ENCODE measurements around the gene CTNNBIP1.

Gene CTNNBIP1

GRCh38 chr1:9901148-9902059 lies 8.7 kb downstream of the CTNNBIP1 start:
- Histone ChIP-seq H3K4me3 (ENCODE audit: low read depth in 1 of 2, low read length in 2 of 2) (no peak overlapping the region), H3K27me3 (ENCODE audit: insufficient read depth, low read length, poor library complexity) (no peaks in the 10 kb centered on the region), H2AFZ (ENCODE audit: low read depth, low read length) (no peak overlapping the region), H3K9ac (ENCODE audit: low read depth, low read length) (no peak overlapping the region), H3K79me2 (ENCODE audit: insufficient read depth, low read length) (no peaks in the 10 kb centered on the region; the same call in 1 of the 2 replicates), H3K4me2 (ENCODE audit: insufficient read depth, low read length) (no peak overlapping the region), H3K36me3 (ENCODE audit: insufficient read depth, low read length) (no peaks in the 10 kb centered on the region), H3K4me1 (ENCODE audit: insufficient read depth, low read length) (no peaks in the 10 kb centered on the region), H3K27ac (ENCODE audit: low read length) (no peak overlapping the region), H3K9me3 (ENCODE audit: insufficient read depth, low read length, severe bottlenecking) (no peaks in the 10 kb centered on the region), H4K20me1 (ENCODE audit: insufficient read depth, low read length) (peaks cover under 1% of the 10 kb centered on the region; the same call in 1 of the 2 replicates)
- no peak for TF ChIP-seq EZH2 (IDR thresholded peaks at IDR 0.05; ENCODE audit: borderline replicate concordance, low read depth, low read length, severe bottlenecking)
- TF ChIP-seq CTCF (IDR thresholded peaks at IDR 0.05; ENCODE audit: borderline replicate concordance, extremely low read depth, low read length, poor library complexity, severe bottlenecking), result no peak
- no peak for DNase-seq
- ATAC-seq (ENCODE audit: insufficient read depth, low read depth), result no peak

- Histone ChIP-seq H3K79me2 (ENCODE audit: insufficient read depth, low read length) (no peaks in the 10 kb centered on the region; the same call in 1 of the 2 replicates), H3K4me2 (ENCODE audit: insufficient read depth, low read length) (no peak overlapping the region), H4K20me1 (ENCODE audit: insufficient read depth, low read length) (no peaks in the 10 kb centered on the region), H3K27ac (ENCODE audit: low read length) (no peak overlapping the region), H3K27me3 (ENCODE audit: insufficient read depth, low read length, poor library complexity) (no peaks in the 10 kb centered on the region), H2AFZ (ENCODE audit: low read depth, low read length) (no peak overlapping the region), H3K9me3 (ENCODE audit: insufficient read depth, low read length, severe bottlenecking) (no peaks in the 10 kb centered on the region), H3K4me1 (ENCODE audit: insufficient read depth, low read length) (no peaks in the 10 kb centered on the region), H3K36me3 (ENCODE audit: insufficient read depth, low read length) (no peaks in the 10 kb centered on the region), H3K4me3 (ENCODE audit: low read depth in 1 of 2, low read length in 2 of 2) (no peak overlapping the region), H3K9ac (ENCODE audit: low read depth, low read length) (no peak overlapping the region)
- ATAC-seq (ENCODE audit: insufficient read depth, low read depth), result no peak
- TF ChIP-seq CTCF (IDR thresholded peaks at IDR 0.05; ENCODE audit: borderline replicate concordance, extremely low read depth, low read length, poor library complexity, severe bottlenecking), result no peak
- no peak for TF ChIP-seq EZH2 (IDR thresholded peaks at IDR 0.05; ENCODE audit: borderline replicate concordance, low read depth, low read length, severe bottlenecking)
- no peak for DNase-seq
Observed at GRCh38 chr1:9900142-9901043, 9.7 kb downstream of the CTNNBIP1 start.

GRCh38 chr1:9894115-9894514 lies 16.0 kb downstream of the CTNNBIP1 start:
- ATAC-seq (ENCODE audit: insufficient read depth, low read depth) (no peak), DNase-seq (no peak)
- Histone ChIP-seq H3K4me1 (ENCODE audit: insufficient read depth, low read length) (peaks cover 23% of the 10 kb centered on the region), H3K36me3 (ENCODE audit: insufficient read depth, low read length) (no peaks in the 10 kb centered on the region), H3K9me3 (ENCODE audit: insufficient read depth, low read length, severe bottlenecking) (no peaks in the 10 kb centered on the region), H2AFZ (ENCODE audit: low read depth, low read length) (no peak overlapping the region), H3K4me3 (ENCODE audit: low read depth in 1 of 2, low read length in 2 of 2) (no peak overlapping the region), H3K4me2 (ENCODE audit: insufficient read depth, low read length) (no peak overlapping the region), H3K27ac (ENCODE audit: low read length) (peak overlapping the region; percentile 68; the same call in 1 of the 2 replicates), H3K79me2 (ENCODE audit: insufficient read depth, low read length) (no peaks in the 10 kb centered on the region), H4K20me1 (ENCODE audit: insufficient read depth, low read length) (no peaks in the 10 kb centered on the region), H3K9ac (ENCODE audit: low read depth, low read length) (no peak overlapping the region), H3K27me3 (ENCODE audit: insufficient read depth, low read length, poor library complexity) (no peaks in the 10 kb centered on the region)
- no peak for TF ChIP-seq EZH2 (IDR thresholded peaks at IDR 0.05; ENCODE audit: borderline replicate concordance, low read depth, low read length, severe bottlenecking)
- TF ChIP-seq CTCF (IDR thresholded peaks at IDR 0.05; ENCODE audit: borderline replicate concordance, extremely low read depth, low read length, poor library complexity, severe bottlenecking), result no peak
